Nephron (organoid): ENCODE measurements around the gene NXT1.
A peak's percentile ranks its signal among the peaks of the same experiment; 100 is the strongest.

Experiments used
- H3K27ac Mint-ChIP-seq, 3 experiments: 2 replicates each; pipeline ENCODE4 v1.8.0; 2020; ENCODE audit warnings: mixed read lengths in 3 of 3, mild to moderate bottlenecking in 2 of 3, moderate library complexity in 1 of 3
- H3K27me3 Mint-ChIP-seq: 2 replicates; pipeline ENCODE4 v1.8.0; 2021; ENCODE audit warnings: low read depth, mild to moderate bottlenecking, moderate library complexity, mixed read lengths
- H3K36me3 Mint-ChIP-seq: 2 replicates; pipeline ENCODE4 v1.8.0; 2020; ENCODE audit warnings: low read depth, mixed read lengths
- H3K4me1 Mint-ChIP-seq: 2 replicates; pipeline ENCODE4 v1.8.0; 2020; ENCODE audit warnings: mixed read lengths
- H3K4me3 Mint-ChIP-seq, 3 experiments: 2 replicates each; pipeline ENCODE4 v1.8.0; 2020; ENCODE audit warnings: mild to moderate bottlenecking in 3 of 3, mixed read lengths in 3 of 3, moderate library complexity in 2 of 3
- H3K9me3 Mint-ChIP-seq: 2 replicates; pipeline ENCODE4 v1.8.0; 2020; ENCODE audit warnings: mixed read lengths
- TF ChIP-seq, protein P1 (sequence below), 3 experiments: fragments of 200-600 bp; sonication (generic); IDR thresholded peaks; one replicate each; pipeline ENCODE4 v1.5.0; 2021; ENCODE audit warnings: antibody characterized with exemption in 3 of 3; ENCODE audit not compliant: unreplicated experiment in 3 of 3

The NXT1 gene

GRCh38 chr20:23357767-23358562, 7.4 kb downstream of the NXT1 start:
- TF ChIP-seq, protein P1, sequence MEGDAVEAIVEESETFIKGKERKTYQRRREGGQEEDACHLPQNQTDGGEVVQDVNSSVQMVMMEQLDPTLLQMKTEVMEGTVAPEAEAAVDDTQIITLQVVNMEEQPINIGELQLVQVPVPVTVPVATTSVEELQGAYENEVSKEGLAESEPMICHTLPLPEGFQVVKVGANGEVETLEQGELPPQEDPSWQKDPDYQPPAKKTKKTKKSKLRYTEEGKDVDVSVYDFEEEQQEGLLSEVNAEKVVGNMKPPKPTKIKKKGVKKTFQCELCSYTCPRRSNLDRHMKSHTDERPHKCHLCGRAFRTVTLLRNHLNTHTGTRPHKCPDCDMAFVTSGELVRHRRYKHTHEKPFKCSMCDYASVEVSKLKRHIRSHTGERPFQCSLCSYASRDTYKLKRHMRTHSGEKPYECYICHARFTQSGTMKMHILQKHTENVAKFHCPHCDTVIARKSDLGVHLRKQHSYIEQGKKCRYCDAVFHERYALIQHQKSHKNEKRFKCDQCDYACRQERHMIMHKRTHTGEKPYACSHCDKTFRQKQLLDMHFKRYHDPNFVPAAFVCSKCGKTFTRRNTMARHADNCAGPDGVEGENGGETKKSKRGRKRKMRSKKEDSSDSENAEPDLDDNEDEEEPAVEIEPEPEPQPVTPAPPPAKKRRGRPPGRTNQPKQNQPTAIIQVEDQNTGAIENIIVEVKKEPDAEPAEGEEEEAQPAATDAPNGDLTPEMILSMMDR (IDR thresholded peaks at IDR 0.05; ENCODE audit: unreplicated experiment in 3 of 3), result no peak
- H3K27me3 Mint-ChIP-seq, result no peaks in the 10 kb centered on the region
- H3K4me3 Mint-ChIP-seq, result peak overlapping the region; percentile 95 to 96 (median 96)
- peaks cover 10% of the 10 kb centered on the region for H3K36me3 Mint-ChIP-seq
- peaks cover 14% of the 10 kb centered on the region for H3K4me1 Mint-ChIP-seq
- H3K9me3 Mint-ChIP-seq, result no peaks in the 10 kb centered on the region
- H3K27ac Mint-ChIP-seq, result peak overlapping the region; percentile 75 to 98 (median 96)

DNA sequence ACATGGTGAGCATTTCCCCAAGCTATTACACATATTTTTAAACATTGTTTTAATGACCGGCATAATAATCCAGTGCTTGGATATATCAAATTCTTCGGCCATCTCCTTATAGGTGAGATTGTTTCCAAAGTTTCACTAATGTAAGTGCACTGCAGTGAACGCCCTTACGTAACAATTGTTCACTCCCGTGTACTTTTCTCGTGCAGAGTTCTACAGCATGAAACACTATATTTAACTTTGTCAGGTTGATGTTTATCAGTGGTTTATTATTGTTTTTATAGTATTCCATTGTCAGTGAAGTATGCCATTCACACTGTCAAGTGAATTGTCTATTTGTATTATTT, 7.9 kb downstream of the NXT1 start:
- H3K9me3 Mint-ChIP-seq, result no peaks in the 10 kb centered on the region
- H3K27ac Mint-ChIP-seq, result peak overlapping the region; percentile 75 to 96 (median 90)
- H3K36me3 Mint-ChIP-seq, result peaks cover 10% of the 10 kb centered on the region

GRCh38 chr20:23358923-23359593, 8.5 kb downstream of the NXT1 start:
- Mint-ChIP-seq H3K4me3 (peak overlapping the region; percentile 95 to 96 (median 96)), H3K27ac (peak overlapping the region in 2 of 3 experiments; percentile 90 to 96), H3K27me3 (no peaks in the 10 kb centered on the region), H3K9me3 (no peaks in the 10 kb centered on the region), H3K4me1 (peaks cover 24% of the 10 kb centered on the region), H3K36me3 (peaks cover 12% of the 10 kb centered on the region)
- TF ChIP-seq, protein P1 (IDR thresholded peaks at IDR 0.05; ENCODE audit: unreplicated experiment in 3 of 3), result no peak

More for the DNA sequence above, 7.9 kb downstream of the NXT1 start:
- Mint-ChIP-seq H3K27me3 (no peaks in the 10 kb centered on the region), H3K4me3 (peak overlapping the region; percentile 95 to 96 (median 96)), H3K4me1 (peaks cover 19% of the 10 kb centered on the region)
- TF ChIP-seq, protein P1 (IDR thresholded peaks at IDR 0.05; ENCODE audit: unreplicated experiment in 3 of 3), result no peak

DNA sequence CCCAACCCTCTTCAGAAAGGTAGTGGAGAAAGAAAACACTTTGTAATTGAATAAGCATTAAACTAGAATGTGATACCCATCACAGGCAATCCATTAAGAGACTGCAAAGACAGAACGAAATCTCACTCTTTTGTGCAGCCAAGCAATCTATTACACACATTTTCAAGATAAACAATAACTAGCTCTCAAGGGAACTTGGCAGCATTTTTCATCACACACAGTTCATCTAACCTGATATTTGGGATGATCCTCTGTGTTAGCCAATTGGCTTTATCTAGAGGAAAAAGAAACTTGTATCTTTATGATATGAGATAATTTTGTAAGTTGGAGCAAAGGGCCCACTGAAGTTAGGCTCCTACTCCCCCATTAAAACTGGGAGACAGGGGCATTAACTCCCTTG, 9.9 kb downstream of the NXT1 start:
- peaks cover 36% of the 10 kb centered on the region for H3K4me1 Mint-ChIP-seq
- peak overlapping the region; percentile 86 to 93 (median 92) for H3K4me3 Mint-ChIP-seq
- H3K36me3 Mint-ChIP-seq, result peaks cover 14% of the 10 kb centered on the region
- no peaks in the 10 kb centered on the region for H3K9me3 Mint-ChIP-seq
- H3K27ac Mint-ChIP-seq, result peak overlapping the region; percentile 87 to 99 (median 98)
- TF ChIP-seq, protein P1 (IDR thresholded peaks at IDR 0.05; ENCODE audit: unreplicated experiment in 3 of 3), result no peak
- no peaks in the 10 kb centered on the region for H3K27me3 Mint-ChIP-seq

DNA sequence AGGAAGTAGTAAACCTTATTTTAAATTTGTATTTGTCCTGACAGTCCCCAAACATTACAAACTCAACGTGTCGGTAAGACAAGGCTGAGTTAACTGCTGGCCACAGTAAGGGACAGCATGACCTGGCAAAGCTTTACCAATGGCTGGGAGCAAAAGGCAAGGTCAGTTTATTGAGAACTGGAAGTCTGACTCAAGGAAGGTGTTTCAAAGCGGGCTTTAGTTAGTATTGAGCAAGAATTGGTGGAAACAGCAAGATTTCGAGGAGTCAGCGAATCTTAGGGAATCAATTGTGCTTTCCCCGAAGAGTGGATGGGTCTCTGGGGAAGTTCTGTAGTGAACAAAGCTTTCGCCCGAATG, 10.5 kb downstream of the NXT1 start:
- Mint-ChIP-seq H3K9me3 (no peaks in the 10 kb centered on the region), H3K4me1 (peaks cover 39% of the 10 kb centered on the region), H3K27ac (peak overlapping the region; percentile 87 to 99 (median 98)), H3K4me3 (peak overlapping the region; percentile 86 to 93 (median 92)), H3K27me3 (no peaks in the 10 kb centered on the region), H3K36me3 (peaks cover 17% of the 10 kb centered on the region)
- TF ChIP-seq, protein P1 (IDR thresholded peaks at IDR 0.05; ENCODE audit: unreplicated experiment in 3 of 3), result no peak
